Kidney (tissue), 14 donors: ENCODE data around the gene NLGN1. TPM values are rescaled to one million over a fixed set of nuclear protein-coding genes. Genes with fewer than 3 reads are reported as not detected.
A peak's percentile ranks its signal among the peaks of the same experiment; 100 is the strongest.

ENCODE experiments used
- DNase-seq, 5 donors: peaks; one replicate each; pipeline ENCODE4 v3.0.0-alpha.2; 2013 to 2020
- FAIRE-seq: peaks from 2 replicates; lab custom pipeline; 2012; peaks lifted over from hg19 to GRCh38; lab: Jason Lieb, UNC
- H3K27ac ChIP-seq, 2 donors: one replicate each; pipeline ENCODE4 v1.7.0; 2013; ENCODE audit warnings: low read depth in 2 of 2, low read length in 2 of 2, inconsistent platforms in 1 of 2
- H3K27me3 ChIP-seq: one replicate; pipeline ENCODE4 v1.7.1; 2013; ENCODE audit warnings: low read length, inconsistent platforms; ENCODE audit not compliant: control insufficient read depth, insufficient read depth
- H3K36me3 ChIP-seq, 3 donors: one replicate each; pipeline versions ENCODE4 v1.7.0 to v1.7.1; 2013; ENCODE audit warnings: low read length in 3 of 3, control low read depth in 1 of 3, inconsistent platforms in 1 of 3; ENCODE audit not compliant: insufficient read depth in 3 of 3, control insufficient read depth in 2 of 3
- H3K4me1 ChIP-seq, 3 donors: one replicate each; pipeline versions ENCODE4 v1.7.0 to v1.7.1; 2013; ENCODE audit warnings: low read length in 3 of 3, inconsistent platforms in 1 of 3, low read depth in 1 of 3; ENCODE audit not compliant: control insufficient read depth in 2 of 3, insufficient read depth in 2 of 3
- H3K4me3 ChIP-seq, 3 donors: one replicate each; pipeline versions ENCODE4 v1.7.0 to v1.8.1; 2013; ENCODE audit warnings: low read length in 3 of 3, control low read depth in 1 of 3, inconsistent platforms in 1 of 3
- H3K9ac ChIP-seq, 3 donors: one replicate each; pipeline versions ENCODE4 v1.7.0 to v1.7.1; 2013; ENCODE audit warnings: low read length in 3 of 3, control low read depth in 1 of 3, inconsistent platforms in 1 of 3
- H3K9me3 ChIP-seq, 3 donors: one replicate each; pipeline versions ENCODE4 v1.7.0 to v1.7.1; 2013; ENCODE audit warnings: low read length in 3 of 3, control low read depth in 1 of 3, inconsistent platforms in 1 of 3; ENCODE audit not compliant: control insufficient read depth in 2 of 3, insufficient read depth in 1 of 3
- CTCF ChIP-seq: IDR thresholded peaks from 3 replicates; pipeline ENCODE4 v1.5.1; 2012; ENCODE audit warnings: mild to moderate bottlenecking, moderate library complexity, borderline replicate concordance; ENCODE audit not compliant: insufficient read depth; ENCODE audit errors: extremely low read depth
- intact Hi-C: fragments of 100-400 bp; cut with DNase I; formaldehyde crosslinking; loops from one replicate; pipeline ENCODE4 v1.11.1; 2022
- polyA plus RNA-seq: library from polyadenylated mRNA; stranded (reverse); fragments of 350-450 nt; fragmentation: Illumina TruSeq; extraction: RNeasy Lipid Tissue Mini Kit (QIAGEN cat#74804); gene quantifications from one replicate; pipeline ENCODE4 v1.2.3, GENCODE V29; 2014; ENCODE audit warnings: low read depth, low replicate concordance; ENCODE audit not compliant: insufficient read depth
- total RNA-seq: library from RNA; stranded (reverse); fragmentation: NEBNext Ultra II Directional; extraction: Animal tissue kit (Norgen Biotek cat#: 25700); gene quantifications from one replicate; pipeline ENCODE4 v1.2.1, GENCODE V29; 2021
- donor health status: control.
- donor health status: control.
- donor health status: control.
- donor health status: control.
- donor health status: control.
- donor health status: DM: yes; HTN: yes; CAD: no.
- donor health status: Normal renal cell carcinoma (clear cell type).

Gene NLGN1
- total and polyA plus RNA-seq, 2 donors from 2014 or later: 0.49 to 19.4 TPM

GRCh38 chr3:173954647-173955046, 557.1 kb downstream of the NLGN1 start:
- H3K27me3 ChIP-seq: no peaks in the 10 kb centered on the region
- intact Hi-C loops: no loop called here
- H3K9me3 ChIP-seq: no peaks in the 10 kb centered on the region
- no peak overlapping the region for H3K9ac ChIP-seq
- TF ChIP-seq CTCF: no peak
- H3K4me3 ChIP-seq: no peak overlapping the region
- FAIRE-seq (no peak), DNase-seq (no peak)
- H3K4me1 ChIP-seq: no peaks in the 10 kb centered on the region
- no peak overlapping the region for H3K27ac ChIP-seq
- no peaks in the 10 kb centered on the region for H3K36me3 ChIP-seq

GRCh38 chr3:173957646-173958045, 560.1 kb downstream of the NLGN1 start:
- Histone ChIP-seq H3K9me3 (no peaks in the 10 kb centered on the region), H3K9ac (no peak overlapping the region), H3K36me3 (no peaks in the 10 kb centered on the region), H3K27me3 (no peaks in the 10 kb centered on the region), H3K4me1 (no peaks in the 10 kb centered on the region), H3K27ac (no peak overlapping the region), H3K4me3 (no peak overlapping the region)
- intact Hi-C loops: no loop called here
- no peak for TF ChIP-seq CTCF
- FAIRE-seq (no peak), DNase-seq (no peak)

- no peak for TF ChIP-seq CTCF
- FAIRE-seq (no peak), DNase-seq (peak in 1 of 5 donors; percentile 55)
- no peaks in the 10 kb centered on the region for H3K4me1 ChIP-seq
- no peaks in the 10 kb centered on the region for H3K27me3 ChIP-seq
- H3K4me3 ChIP-seq: no peak overlapping the region
- intact Hi-C loops: no loop called here
- H3K36me3 ChIP-seq: no peaks in the 10 kb centered on the region
- H3K27ac ChIP-seq: no peak overlapping the region
- H3K9me3 ChIP-seq: no peaks in the 10 kb centered on the region
- H3K9ac ChIP-seq: no peak overlapping the region
Measured at GRCh38 chr3:173958805-173959204, 561.3 kb downstream of the NLGN1 start.

GRCh38 chr3:173970281-173970680, 572.7 kb downstream of the NLGN1 start:
- no peak overlapping the region for H3K4me3 ChIP-seq
- no peak overlapping the region for H3K27ac ChIP-seq
- H3K36me3 ChIP-seq: no peaks in the 10 kb centered on the region
- no peak overlapping the region for H3K9ac ChIP-seq
- intact Hi-C loops: no loop called here
- peak in 3 of 5 donors; percentile 15 to 67 (median 51) for DNase-seq
- no peaks in the 10 kb centered on the region for H3K27me3 ChIP-seq
- H3K4me1 ChIP-seq: no peaks in the 10 kb centered on the region
- no peak for TF ChIP-seq CTCF
- no peaks in the 10 kb centered on the region for H3K9me3 ChIP-seq
- no peak for FAIRE-seq
